SU-DHL-6 (cell line): ENCODE measurements around the gene MMP24OS.

Source experiments
- H2AFZ ChIP-seq: fragments of 200-600 bp; sonication (generic); 2 replicates; pipeline ENCODE4 v1.6.1; 2014; ENCODE audit warnings: low read depth, mild to moderate bottlenecking, moderate library complexity, mixed read lengths, antibody characterized with exemption, low read length; ENCODE audit not compliant: severe bottlenecking
- H3F3A ChIP-seq: fragments of 200-600 bp; shearing (Covaris generic); 2 replicates; pipeline ENCODE4 v1.6.0; 2016; ENCODE audit warnings: antibody characterized with exemption, mild to moderate bottlenecking; ENCODE audit not compliant: insufficient read depth
- H3K27ac ChIP-seq: fragments of 200-600 bp; sonication (generic); 2 replicates; pipeline ENCODE4 v1.5.1; 2016; ENCODE audit warnings: low read depth, mild to moderate bottlenecking, low read length, moderate library complexity, mixed read lengths
- H3K27me3 ChIP-seq: fragments of 200-600 bp; sonication (generic), shearing (Covaris generic); 2 replicates; pipeline ENCODE4 v1.6.0; 2014; ENCODE audit warnings: mild to moderate bottlenecking, low read length
- H3K36me3 ChIP-seq: fragments of 200-600 bp; sonication (generic); 2 replicates; pipeline ENCODE4 v1.6.1; 2014; ENCODE audit warnings: mild to moderate bottlenecking, low read length, mixed read lengths
- H3K4me2 ChIP-seq: fragments of 300-600, 200-600 bp; shearing (Covaris generic), sonication (generic); 2 replicates; pipeline ENCODE4 v1.6.0; 2014; ENCODE audit warnings: low read length, low read depth, mild to moderate bottlenecking; ENCODE audit not compliant: poor library complexity, severe bottlenecking
- H3K4me3 ChIP-seq: fragments of 200-600 bp; sonication (generic); 2 replicates; pipeline ENCODE4 v1.5.1; 2014; ENCODE audit warnings: antibody characterized with exemption, low read length, mild to moderate bottlenecking, mixed read lengths; ENCODE audit not compliant: insufficient read depth, poor library complexity, severe bottlenecking
- H3K79me2 ChIP-seq: fragments of 200-600 bp; sonication (generic); 2 replicates; pipeline ENCODE4 v1.6.1; 2014; ENCODE audit warnings: mild to moderate bottlenecking, low read length, moderate library complexity; ENCODE audit not compliant: insufficient read depth
- H3K9ac ChIP-seq: fragments of 200-600 bp; sonication (generic); 2 replicates; pipeline ENCODE4 v1.7.0; 2014; ENCODE audit warnings: mild to moderate bottlenecking, low read length
- H3K9me2 ChIP-seq: fragments of 200-600 bp; sonication (generic); replicated peaks from 2 replicates; pipeline ENCODE4 v1.6.1; 2014; ENCODE audit warnings: low read length; ENCODE audit not compliant: insufficient read depth
- H3K9me3 ChIP-seq: fragments of 200-600 bp; sonication (generic); 2 replicates; pipeline ENCODE4 v1.6.1; 2014; ENCODE audit warnings: low read length, mixed read lengths; ENCODE audit not compliant: insufficient read depth
- H4K20me1 ChIP-seq: fragments of 200-600 bp; sonication (generic); 2 replicates; pipeline ENCODE4 v1.6.1; 2014; ENCODE audit warnings: low read depth, mild to moderate bottlenecking, antibody characterized with exemption, low read length, moderate library complexity, mixed read lengths
- EZH2phosphoT487 ChIP-seq: fragments of 200-600 bp; sonication (generic), shearing (Covaris generic); conservative IDR thresholded peaks from 2 replicates; pipeline ENCODE4 v1.6.1; 2018; ENCODE audit warnings: mild to moderate bottlenecking, antibody characterized with exemption, low read length, moderate library complexity, mixed read lengths
- TF ChIP-seq, protein P1 (sequence below): fragments of 200-600 bp; sonication (generic); IDR thresholded peaks from one replicate; pipeline ENCODE4 v1.5.1; 2017; ENCODE audit warnings: antibody characterized with exemption, mild to moderate bottlenecking, low read length, moderate library complexity; ENCODE audit not compliant: insufficient read depth, poor library complexity, severe bottlenecking

Gene MMP24OS

DNA sequence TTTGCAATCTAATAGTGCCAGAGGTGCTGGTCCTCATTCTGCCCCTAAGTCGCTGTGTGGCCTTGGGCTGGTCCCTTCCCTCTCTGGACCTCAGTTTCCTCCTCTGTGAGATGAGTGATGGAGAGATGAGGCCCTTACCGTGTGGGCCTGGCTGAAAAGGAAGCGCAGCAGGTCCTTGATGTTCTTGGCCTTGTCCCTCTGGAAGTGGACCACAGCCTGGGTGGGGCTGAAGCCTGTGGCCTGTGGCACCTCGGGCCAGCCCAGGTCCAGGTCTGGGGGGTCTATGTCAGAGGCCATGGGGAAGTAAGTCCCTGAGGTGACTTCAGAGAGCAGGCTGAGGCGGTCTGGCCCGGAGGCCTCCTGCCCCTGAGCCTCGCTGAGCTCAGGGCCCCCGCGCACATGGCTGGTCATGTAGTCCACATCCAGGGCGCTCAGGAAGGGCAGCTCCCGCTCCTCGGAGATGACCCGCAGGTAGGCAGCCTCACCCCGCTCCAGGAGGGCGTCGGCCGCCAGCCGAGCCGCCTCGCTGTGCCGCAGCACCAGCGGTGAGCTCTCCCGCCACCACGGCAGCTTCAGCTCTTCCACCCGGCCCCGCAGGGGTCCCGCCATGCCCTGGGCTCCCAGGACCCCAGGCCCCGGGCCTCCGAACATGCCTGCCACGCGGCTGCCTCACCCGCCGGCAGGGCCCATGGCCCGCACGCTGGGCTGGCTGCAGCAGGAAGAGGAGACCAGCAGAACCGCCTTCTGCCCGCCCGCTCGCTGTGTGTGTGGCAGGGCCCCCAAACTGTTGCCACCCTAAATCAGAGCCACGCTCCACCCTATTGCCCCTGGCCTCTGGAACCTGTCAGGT lies 14.0 kb upstream of the MMP24OS start, which contains the start of gene FAM83C:
Gene FAM83C, minus strand, starts transcription at position 772 of the 850 bp plus-strand sequence. Its CDS starts 121 bp downstream, at position 651.
- no peak within 1 kb of the TSS for H3K27ac ChIP-seq
- H3K9me2 ChIP-seq = no peaks in the 10 kb centered on the region
- H3K27me3 ChIP-seq = no peaks in the 10 kb centered on the region
- no peaks in the 10 kb centered on the region for H4K20me1 ChIP-seq
- TF ChIP-seq, protein P1, sequence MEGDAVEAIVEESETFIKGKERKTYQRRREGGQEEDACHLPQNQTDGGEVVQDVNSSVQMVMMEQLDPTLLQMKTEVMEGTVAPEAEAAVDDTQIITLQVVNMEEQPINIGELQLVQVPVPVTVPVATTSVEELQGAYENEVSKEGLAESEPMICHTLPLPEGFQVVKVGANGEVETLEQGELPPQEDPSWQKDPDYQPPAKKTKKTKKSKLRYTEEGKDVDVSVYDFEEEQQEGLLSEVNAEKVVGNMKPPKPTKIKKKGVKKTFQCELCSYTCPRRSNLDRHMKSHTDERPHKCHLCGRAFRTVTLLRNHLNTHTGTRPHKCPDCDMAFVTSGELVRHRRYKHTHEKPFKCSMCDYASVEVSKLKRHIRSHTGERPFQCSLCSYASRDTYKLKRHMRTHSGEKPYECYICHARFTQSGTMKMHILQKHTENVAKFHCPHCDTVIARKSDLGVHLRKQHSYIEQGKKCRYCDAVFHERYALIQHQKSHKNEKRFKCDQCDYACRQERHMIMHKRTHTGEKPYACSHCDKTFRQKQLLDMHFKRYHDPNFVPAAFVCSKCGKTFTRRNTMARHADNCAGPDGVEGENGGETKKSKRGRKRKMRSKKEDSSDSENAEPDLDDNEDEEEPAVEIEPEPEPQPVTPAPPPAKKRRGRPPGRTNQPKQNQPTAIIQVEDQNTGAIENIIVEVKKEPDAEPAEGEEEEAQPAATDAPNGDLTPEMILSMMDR = no peak
- TF ChIP-seq EZH2phosphoT487 = no peak
- no peak within 1 kb of the TSS for H3K4me2 ChIP-seq
- no peaks in the 10 kb centered on the region for H3F3A ChIP-seq
- no peak within 1 kb of the TSS for H2AFZ ChIP-seq
- no peaks in the 10 kb centered on the region for H3K79me2 ChIP-seq
- H3K9ac ChIP-seq = no peak within 1 kb of the TSS
- no peaks in the 10 kb centered on the region for H3K9me3 ChIP-seq
- no peak within 1 kb of the TSS for H3K4me3 ChIP-seq
- no peaks in the 10 kb centered on the region for H3K36me3 ChIP-seq

DNA sequence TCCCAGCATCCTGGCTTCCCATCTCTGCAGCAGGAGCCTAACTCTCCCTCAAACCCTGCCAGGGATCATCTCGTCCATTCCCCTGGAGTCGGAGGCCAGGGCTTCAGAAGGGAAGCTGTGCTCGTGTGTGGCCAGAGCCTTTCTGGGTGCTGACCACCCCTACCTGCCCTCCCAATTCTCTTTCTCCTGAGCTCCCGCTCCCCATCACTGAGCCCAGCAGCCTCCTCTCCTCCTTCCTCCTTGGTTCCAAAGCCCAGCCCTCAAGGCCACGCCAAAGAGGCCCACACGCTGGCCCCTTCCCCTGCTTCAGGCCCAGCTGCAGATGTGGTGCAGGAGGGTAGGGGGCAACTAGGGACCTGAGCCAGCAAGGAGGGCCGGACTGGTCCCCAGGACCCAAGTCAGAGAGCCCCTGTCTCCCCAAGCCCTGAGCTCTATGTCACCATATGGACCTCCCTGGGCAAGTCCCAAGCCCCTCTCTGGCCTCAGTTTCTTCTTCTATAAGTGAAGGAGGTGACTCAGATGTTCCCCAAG lies 13.0 kb upstream of the MMP24OS start:
- H3K27ac ChIP-seq = no peak overlapping the region
- H3K9ac ChIP-seq = no peak overlapping the region

DNA sequence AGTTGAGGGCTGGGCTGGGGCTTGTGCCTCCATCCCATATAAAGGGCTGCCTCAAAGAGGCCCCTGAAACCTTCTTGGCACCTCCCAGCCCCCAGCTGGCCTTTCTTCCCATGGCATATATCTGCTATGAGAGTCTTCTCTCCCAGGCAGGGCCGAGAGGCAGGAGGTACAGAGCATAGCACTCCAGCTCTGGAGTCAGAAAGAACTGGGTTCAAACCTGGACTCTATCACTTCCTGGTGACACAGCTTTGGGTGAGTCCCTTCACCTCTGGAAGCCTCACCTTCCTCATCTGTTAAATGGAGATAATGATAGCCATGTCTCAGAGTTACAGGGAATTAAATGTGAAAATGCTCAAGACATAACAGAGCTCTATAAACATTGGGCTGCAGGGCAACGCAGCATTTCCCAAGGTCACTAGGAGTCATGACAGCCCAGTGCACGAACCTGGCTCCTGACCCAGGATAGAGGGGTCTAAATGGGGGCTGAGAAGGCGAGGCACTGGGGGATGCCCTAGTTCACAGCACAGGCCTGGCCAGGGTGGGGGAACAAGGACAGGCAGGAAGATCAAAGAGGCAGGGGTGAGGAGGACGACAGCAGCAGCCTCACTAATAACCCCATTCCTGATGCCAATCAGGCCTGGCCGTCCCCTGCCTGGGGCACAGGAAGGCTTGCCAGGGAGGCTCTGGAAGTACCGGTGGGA lies 12.4 kb upstream of the MMP24OS start:
- H3F3A ChIP-seq = no peaks in the 10 kb centered on the region; the same call in 1 of the 2 replicates
- TF ChIP-seq, protein P1 = no peak
- no peak for TF ChIP-seq EZH2phosphoT487
- no peaks in the 10 kb centered on the region for H3K79me2 ChIP-seq
- no peaks in the 10 kb centered on the region for H3K36me3 ChIP-seq
- no peaks in the 10 kb centered on the region for H3K9me3 ChIP-seq
- no peak overlapping the region for H3K9ac ChIP-seq
- H3K9me2 ChIP-seq = no peaks in the 10 kb centered on the region
- no peak overlapping the region for H3K4me3 ChIP-seq
- no peak overlapping the region for H2AFZ ChIP-seq
- no peak overlapping the region for H3K4me2 ChIP-seq
- no peaks in the 10 kb centered on the region for H3K27me3 ChIP-seq
- no peak overlapping the region for H3K27ac ChIP-seq
- H4K20me1 ChIP-seq = no peaks in the 10 kb centered on the region

More for the DNA sequence above, 13.0 kb upstream of the MMP24OS start:
- no peaks in the 10 kb centered on the region for H3K36me3 ChIP-seq
- H3K4me3 ChIP-seq = no peak overlapping the region
- TF ChIP-seq, protein P1 = no peak
- no peak for TF ChIP-seq EZH2phosphoT487
- no peak overlapping the region for H3K4me2 ChIP-seq
- no peaks in the 10 kb centered on the region for H3K79me2 ChIP-seq
- H3K27me3 ChIP-seq = no peaks in the 10 kb centered on the region
- no peaks in the 10 kb centered on the region for H3K9me2 ChIP-seq
- H3K9me3 ChIP-seq = no peaks in the 10 kb centered on the region
- H4K20me1 ChIP-seq = no peaks in the 10 kb centered on the region
- no peaks in the 10 kb centered on the region for H3F3A ChIP-seq
- no peak overlapping the region for H2AFZ ChIP-seq
